IMR-90 (cell line): ENCODE results near the gene SP3. TPM values are rescaled to one million over a fixed set of nuclear protein-coding genes. Genes with fewer than 3 reads are reported as not detected.
A peak's percentile ranks its signal among the peaks of the same experiment; 100 is the strongest.

Experiments used
- ATAC-seq: fragments of 200-7000 bp; cut with Tn5 transposase; 2 replicates; pipeline ENCODE4 v1.9.1; 2020; ENCODE audit warnings: low read depth, mild to moderate bottlenecking, moderate library complexity
- BruUV-seq: library from RNA; stranded (reverse); fragments of 400-500 nt; replicated peaks from 2 replicates; lab custom pipeline; 2021; lab: Mats Ljungman, UMichigan
- CTCF ChIA-PET: fragments of 300-600 bp; formaldehyde crosslinking; extraction: SDS; loops from one replicate; lab custom pipeline; 2021; ENCODE audit warnings: antibody characterized with exemption; lab: Yijun Ruan, JAX
- POLR2A ChIA-PET: fragments of 300-600 bp; sonication (Branson Sonifier 250); formaldehyde crosslinking; loops from one replicate; lab custom pipeline; 2022; ENCODE audit warnings: antibody characterized with exemption; ENCODE audit not compliant: unreplicated experiment; lab: Charles Lee
- DNase-seq: peaks from one replicate; pipeline ENCODE4 v3.0.0; 2013
- H2AFZ ChIP-seq: replicated peaks from 2 replicates; pipeline ENCODE3; 2013; ENCODE audit warnings: low read length, mild to moderate bottlenecking; ENCODE audit not compliant: poor library complexity
- H2AK5ac ChIP-seq: 2 replicates; pipeline ENCODE4 v1.6.1; 2013; ENCODE audit warnings: low read depth, low read length, inconsistent platforms
- H2AK9ac ChIP-seq: replicated peaks from 2 replicates; pipeline ENCODE3; 2013; ENCODE audit warnings: mild to moderate bottlenecking, low read depth, low read length, moderate library complexity; ENCODE audit not compliant: poor library complexity
- H2BK120ac ChIP-seq: 2 replicates; pipeline ENCODE4 v1.6.1; 2013; ENCODE audit warnings: low read depth, low read length, inconsistent platforms
- H2BK15ac ChIP-seq: 3 replicates; pipeline ENCODE4 v1.6.1; 2013; ENCODE audit warnings: low read depth, low read length, inconsistent platforms
- H2BK20ac ChIP-seq: 2 replicates; pipeline ENCODE4 v1.6.1; 2013; ENCODE audit warnings: low read depth, mild to moderate bottlenecking, inconsistent platforms, low read length, moderate library complexity
- H2BK5ac ChIP-seq: 2 replicates; pipeline ENCODE4 v1.6.1; 2013; ENCODE audit warnings: mild to moderate bottlenecking, low read depth, low read length, inconsistent platforms; ENCODE audit not compliant: poor library complexity, severe bottlenecking
- H3K14ac ChIP-seq: replicated peaks from 2 replicates; pipeline ENCODE4 v1.6.1; 2013; ENCODE audit warnings: low read depth, low read length, inconsistent platforms
- H3K18ac ChIP-seq: 2 replicates; pipeline ENCODE4 v1.6.1; 2013; ENCODE audit warnings: low read depth, low read length, control low read depth
- H3K23ac ChIP-seq: 2 replicates; pipeline ENCODE4 v1.6.1; 2013; ENCODE audit warnings: low read depth, low read length, inconsistent platforms
- H3K27ac ChIP-seq: 2 replicates; pipeline ENCODE4 v1.5.1; 2013; ENCODE audit warnings: mild to moderate bottlenecking, control low read depth, low read length; ENCODE audit not compliant: insufficient read depth
- H3K27me3 ChIP-seq: 2 replicates; pipeline ENCODE4 v1.6.1; 2013; ENCODE audit warnings: low read length; ENCODE audit not compliant: control insufficient read depth, insufficient read depth
- H3K36me3 ChIP-seq: 2 replicates; pipeline ENCODE4 v1.6.1; 2013; ENCODE audit warnings: low read length, mixed read lengths; ENCODE audit not compliant: control insufficient read depth, insufficient read depth
- H3K4ac ChIP-seq: 2 replicates; pipeline ENCODE4 v1.6.1; 2013; ENCODE audit warnings: low read depth, low read length, inconsistent platforms
- H3K4me1 ChIP-seq: 2 replicates; pipeline ENCODE4 v1.6.1; 2013; ENCODE audit warnings: low read length, mixed read lengths; ENCODE audit not compliant: control insufficient read depth, insufficient read depth
- H3K4me2 ChIP-seq: 2 replicates; pipeline ENCODE4 v1.6.1; 2013; ENCODE audit warnings: low read depth, mild to moderate bottlenecking, control low read depth, low read length, moderate library complexity
- H3K4me3 ChIP-seq: 2 replicates; pipeline ENCODE4 v1.5.1; 2013; ENCODE audit warnings: low read depth, mild to moderate bottlenecking, control low read depth, low read length, moderate library complexity; ENCODE audit not compliant: insufficient read depth
- H3K56ac ChIP-seq: 2 replicates; pipeline ENCODE4 v1.6.1; 2013; ENCODE audit warnings: low read length, inconsistent platforms; ENCODE audit not compliant: insufficient read depth; ENCODE audit errors: extremely low read depth
- H3K79me1 ChIP-seq, 2 experiments: 2 replicates each; pipeline ENCODE4 v1.6.1; 2013; ENCODE audit warnings: low read length in 2 of 2, inconsistent platforms in 1 of 2, low read depth in 1 of 2
- H3K9ac ChIP-seq: 2 replicates; pipeline ENCODE4 v1.6.1; 2013; ENCODE audit warnings: low read depth, low read length, control low read depth
- H3K9me1 ChIP-seq: 2 replicates; pipeline ENCODE4 v1.6.1; 2013; ENCODE audit warnings: low read length, inconsistent platforms; ENCODE audit not compliant: insufficient read depth
- H3K9me3 ChIP-seq: 2 replicates; pipeline ENCODE4 v1.6.1; 2013; ENCODE audit warnings: low read length; ENCODE audit not compliant: control insufficient read depth, insufficient read depth
- H4K20me1 ChIP-seq: 2 replicates; pipeline ENCODE4 v1.6.1; 2013; ENCODE audit warnings: low read length, inconsistent platforms; ENCODE audit not compliant: insufficient read depth
- H4K5ac ChIP-seq: 2 replicates; pipeline ENCODE4 v1.6.1; 2013; ENCODE audit warnings: mild to moderate bottlenecking, low read depth, low read length, control low read depth
- H4K8ac ChIP-seq, 2 experiments: 2 replicates each; pipeline ENCODE4 v1.6.1; 2013; ENCODE audit warnings: low read depth in 2 of 2, low read length in 2 of 2, control low read depth in 1 of 2, inconsistent platforms in 1 of 2
- H4K91ac ChIP-seq: 2 replicates; pipeline ENCODE4 v1.6.1; 2013; ENCODE audit warnings: low read depth, low read length, inconsistent platforms; ENCODE audit not compliant: insufficient read depth
- CEBPB ChIP-seq: IDR thresholded peaks from 2 replicates; pipeline ENCODE4 v1.6.1; 2012; ENCODE audit warnings: low read depth, low read length, improper control_type of control experiment
- ELK1 ChIP-seq: fragments of 150-350 bp; IDR thresholded peaks from 2 replicates; pipeline ENCODE4 v1.6.1; 2016; ENCODE audit warnings: low read depth, mild to moderate bottlenecking, low read length, moderate library complexity, borderline replicate concordance
- FOS ChIP-seq: fragments of 150-350 bp; IDR thresholded peaks from 2 replicates; pipeline ENCODE4 v1.6.1; 2016; ENCODE audit warnings: low read depth, low read length
- MAFK ChIP-seq: IDR thresholded peaks from 2 replicates; pipeline ENCODE4 v1.6.1; 2012; ENCODE audit warnings: low read depth, low read length, improper control_type of control experiment
- NFE2L2 ChIP-seq: fragments of 150-350 bp; IDR thresholded peaks from 2 replicates; pipeline ENCODE4 v1.6.1; 2016; ENCODE audit warnings: low read depth, mild to moderate bottlenecking, low read length
- SMC3 ChIP-seq: fragments of 150-350 bp; IDR thresholded peaks from 2 replicates; pipeline ENCODE4 v1.6.1; 2016; ENCODE audit warnings: low read depth, mild to moderate bottlenecking, antibody characterized with exemption, low read length, moderate library complexity
- WGBS, 2 experiments: methylation state at CpG; one replicate each; pipeline versions ENCODE4 v1.1.5 to v1.1.7; 2013; ENCODE audit warnings: missing lambda C conversion rate in 2 of 2; ENCODE audit not compliant: insufficient read length in 1 of 2; ENCODE audit errors: extremely low coverage in 2 of 2; 5-methylcytosine and 5-hydroxymethylcytosine counted together
- dilution Hi-C: fragments of 300-500 bp; cut with HindIII; formaldehyde crosslinking; loops from one replicate; pipeline ENCODE4 v1.14.3; 2018; ENCODE audit warnings: low sequenced_read_pairs; ENCODE audit not compliant: unreplicated experiment
- in situ Hi-C: fragments of 300-500 bp; cut with MboI; formaldehyde crosslinking; loops from 3 replicates; pipeline ENCODE4 v1.14.3; 2019; ENCODE audit warnings: low sequenced_read_pairs, inconsistent platforms, mixed read lengths
- intact Hi-C: fragments of 100-400 bp; cut with micrococcal nuclease; formaldehyde crosslinking; loops from 2 replicates; pipeline ENCODE4 v1.10.0; 2022
- polyA plus RNA-seq, 3 experiments: library from polyadenylated mRNA; depleted of rRNA; stranded (reverse); fragments of >200 nt; gene quantifications; 2 replicates each; pipeline ENCODE4 v1.2.3, GENCODE V29; 2012; ENCODE audit warnings: low replicate concordance in 1 of 3
- total RNA-seq: library from RNA; depleted of rRNA; stranded (reverse); fragments of >200 nt; gene quantifications from 2 replicates; pipeline ENCODE4 v1.2.3, GENCODE V29; 2012

The SP3 gene
- total and polyA plus RNA-seq, 2 of the 4 experiments (the other 2 are of a cell fraction) = 26.7 to 136 TPM

- TF ChIP-seq SMC3 (no peak), NFE2L2 (no peak), MAFK (no peak), FOS (no peak)
Measured at GRCh38 chr2:174001107-174001506, 35.9 kb upstream of the SP3 start (continued).

- DNase-seq (no peak), ATAC-seq (no peak)
- no peaks in the 10 kb centered on the region for H3K9me3 ChIP-seq
- peaks cover under 1% of the 10 kb centered on the region; the same call in 1 of the 2 replicates for H3K27me3 ChIP-seq
- no peak overlapping the region for H3K23ac ChIP-seq
- H3K18ac ChIP-seq = no peak overlapping the region
- no peak overlapping the region for H3K14ac ChIP-seq
- H2BK15ac ChIP-seq = no peak overlapping the region
- CTCF ChIA-PET = no interaction called here
- H3K4me1 ChIP-seq = peaks cover 3% of the 10 kb centered on the region
- H2BK20ac ChIP-seq = no peak overlapping the region
- H2BK120ac ChIP-seq = no peak overlapping the region
- no peak overlapping the region for H3K56ac ChIP-seq
- TF ChIP-seq CEBPB (peak; percentile 14; the same call in 1 of the 2 replicates), ELK1 (no peak)
- H4K91ac ChIP-seq = no peak overlapping the region
- in situ Hi-C loops = no loop called here
- H2AFZ ChIP-seq = no peak overlapping the region
- no peaks in the 10 kb centered on the region for H3K9me1 ChIP-seq
- H3K79me1 ChIP-seq = no peaks in the 10 kb centered on the region
- H2AK5ac ChIP-seq = no peak overlapping the region
- WGBS, 2 experiments = no CpG with 5 or more reads among the region's 2 CpGs
- H4K5ac ChIP-seq = no peak overlapping the region
- no peak overlapping the region for H3K4me2 ChIP-seq
- no peaks in the 10 kb centered on the region for H4K20me1 ChIP-seq
- no peaks in the 10 kb centered on the region for H3K36me3 ChIP-seq
- POLR2A ChIA-PET = no interaction called here
- no peak overlapping the region for H3K27ac ChIP-seq
- BruUV-seq = no TSS peak
- H3K4ac ChIP-seq = no peak overlapping the region
- intact Hi-C loops = no loop called here
- H3K4me3 ChIP-seq = no peak overlapping the region
- no peak overlapping the region for H2BK5ac ChIP-seq
- H3K9ac ChIP-seq = no peak overlapping the region
- no peak overlapping the region for H4K8ac ChIP-seq
- dilution Hi-C loops = no loop called here
- H2AK9ac ChIP-seq = no peak overlapping the region
Measured at GRCh38 chr2:173999724-174000123, 34.6 kb upstream of the SP3 start.
